ENCODE data around the gene HBE1. TPM values are rescaled to one million over a fixed set of nuclear protein-coding genes. Genes with fewer than 3 reads are reported as not detected.
"Not testable (repeated sequence)": the region's sequence is repeated elsewhere in the genome, so short reads cannot be mapped to it uniquely, and the experiment has no call there.

HBE1 gene
- polyA plus RNA-seq, 1 donor (not counting 4 experiments of a cell fraction or from before 2014, with no cell fraction given): not detected

GRCh38 chr11:5298451-5298850 is 28.7 kb upstream of the HBE1 start:
- Histone ChIP-seq H3K27ac (ENCODE audit: control insufficient read depth, insufficient read depth, low read length) (no peak overlapping the region), H3K9me3 (ENCODE audit: control insufficient read depth, low read depth, low read length) (no peaks in the 10 kb centered on the region), H3K79me2 (ENCODE audit: control insufficient read depth, insufficient read depth, low read length) (no peaks in the 10 kb centered on the region), H3K9me1 (ENCODE audit: control insufficient read depth, extremely low read depth, insufficient read depth, low read length) (no peaks in the 10 kb centered on the region), H2AFZ (ENCODE audit: control insufficient read depth, low read length) (no peak overlapping the region), H3K9ac (ENCODE audit: control insufficient read depth, extremely low read depth, insufficient read depth, low read length) (no peak overlapping the region), H3K27me3 (ENCODE audit: control insufficient read depth, extremely low read depth, insufficient read depth, low read length) (no peaks in the 10 kb centered on the region), H4K20me1 (ENCODE audit: control insufficient read depth, extremely low read depth, insufficient read depth, low read length) (no peaks in the 10 kb centered on the region), H3K36me3 (ENCODE audit: control insufficient read depth in 2 of 2, extremely low read depth in 1 of 2, insufficient read depth in 2 of 2, low read length in 2 of 2) (no peaks in the 10 kb centered on the region), H3K4me1 (ENCODE audit: control insufficient read depth, extremely low read depth, insufficient read depth, low read length) (no peaks in the 10 kb centered on the region), H3K4me2 (ENCODE audit: control insufficient read depth, extremely low read depth, insufficient read depth, low read depth, low read length) (no peak overlapping the region), H3K4me3 (ENCODE audit: control insufficient read depth in 2 of 3, extremely low read depth in 1 of 3, insufficient read depth in 2 of 3, low read depth in 1 of 3, low read length in 3 of 3) (no peak overlapping the region)
- dilution Hi-C loops (cut with MboI; ENCODE audit: extremely low pct_ligation_motif_present, low sequenced_read_pairs): no loop called here
- DNase-seq (ENCODE audit: low read depth, low spot score) (no peak), FAIRE-seq (no peak)
- TF ChIP-seq EZH2 (IDR thresholded peaks at IDR 0.05; ENCODE audit: low read length) (no peak), CTCF (optimal IDR thresholded peaks at IDR 0.05 in 1 of 3, IDR thresholded peaks at IDR 0.05 in 1 of 3, conservative IDR thresholded peaks at IDR 0.05 in 1 of 3; ENCODE audit: extremely low read depth in 1 of 3, insufficient read depth in 2 of 3, low read length in 3 of 3) (no peak)

GRCh38 chr11:5297721-5298323 is 28.1 kb upstream of the HBE1 start:
- no peaks in the 10 kb centered on the region for H4K20me1 ChIP-seq (ENCODE audit: control insufficient read depth, extremely low read depth, insufficient read depth, low read length)
- FAIRE-seq: no peak
- no peak overlapping the region for H2AFZ ChIP-seq (ENCODE audit: control insufficient read depth, low read length)
- dilution Hi-C loops (cut with MboI; ENCODE audit: extremely low pct_ligation_motif_present, low sequenced_read_pairs): no loop called here
- TF ChIP-seq EZH2 (IDR thresholded peaks at IDR 0.05; ENCODE audit: low read length): no peak
- TF ChIP-seq CTCF (optimal IDR thresholded peaks at IDR 0.05 in 1 of 3, IDR thresholded peaks at IDR 0.05 in 1 of 3, conservative IDR thresholded peaks at IDR 0.05 in 1 of 3; ENCODE audit: extremely low read depth in 1 of 3, insufficient read depth in 2 of 3, low read length in 3 of 3): no peak
- H3K4me1 ChIP-seq (ENCODE audit: control insufficient read depth, extremely low read depth, insufficient read depth, low read length): no peaks in the 10 kb centered on the region
- H3K27me3 ChIP-seq (ENCODE audit: control insufficient read depth, extremely low read depth, insufficient read depth, low read length): no peaks in the 10 kb centered on the region
- H3K27ac ChIP-seq (ENCODE audit: control insufficient read depth, insufficient read depth, low read length): no peak overlapping the region
- no peaks in the 10 kb centered on the region for H3K9me1 ChIP-seq (ENCODE audit: control insufficient read depth, extremely low read depth, insufficient read depth, low read length)
- H3K36me3 ChIP-seq (ENCODE audit: control insufficient read depth in 2 of 2, extremely low read depth in 1 of 2, insufficient read depth in 2 of 2, low read length in 2 of 2): no peaks in the 10 kb centered on the region
- no peak for DNase-seq (ENCODE audit: low read depth, low spot score)
- H3K9me3 ChIP-seq (ENCODE audit: control insufficient read depth, low read depth, low read length): no peaks in the 10 kb centered on the region
- no peak overlapping the region for H3K4me2 ChIP-seq (ENCODE audit: control insufficient read depth, extremely low read depth, insufficient read depth, low read depth, low read length)
- H3K9ac ChIP-seq (ENCODE audit: control insufficient read depth, extremely low read depth, insufficient read depth, low read length): no peak overlapping the region
- H3K79me2 ChIP-seq (ENCODE audit: control insufficient read depth, insufficient read depth, low read length): no peaks in the 10 kb centered on the region
- H3K4me3 ChIP-seq (ENCODE audit: control insufficient read depth in 2 of 3, extremely low read depth in 1 of 3, insufficient read depth in 2 of 3, low read depth in 1 of 3, low read length in 3 of 3): no peak overlapping the region

GRCh38 chr11:5294342-5294995 is 24.7 kb upstream of the HBE1 start:
- H3K9me3 ChIP-seq (ENCODE audit: control insufficient read depth, low read depth, low read length); H3K9me1 ChIP-seq (ENCODE audit: control insufficient read depth, extremely low read depth, insufficient read depth, low read length); H3K4me2 ChIP-seq (ENCODE audit: control insufficient read depth, extremely low read depth, insufficient read depth, low read depth, low read length); H4K20me1 ChIP-seq (ENCODE audit: control insufficient read depth, extremely low read depth, insufficient read depth, low read length); H3K4me3 ChIP-seq (ENCODE audit: control insufficient read depth in 2 of 3, extremely low read depth in 1 of 3, insufficient read depth in 2 of 3, low read depth in 1 of 3, low read length in 3 of 3); H2AFZ ChIP-seq (ENCODE audit: control insufficient read depth, low read length); H3K27ac ChIP-seq (ENCODE audit: control insufficient read depth, insufficient read depth, low read length); H3K36me3 ChIP-seq (ENCODE audit: control insufficient read depth in 2 of 2, extremely low read depth in 1 of 2, insufficient read depth in 2 of 2, low read length in 2 of 2); H3K9ac ChIP-seq (ENCODE audit: control insufficient read depth, extremely low read depth, insufficient read depth, low read length); H3K79me2 ChIP-seq (ENCODE audit: control insufficient read depth, insufficient read depth, low read length); dilution Hi-C loops (cut with MboI; ENCODE audit: extremely low pct_ligation_motif_present, low sequenced_read_pairs); H3K27me3 ChIP-seq (ENCODE audit: control insufficient read depth, extremely low read depth, insufficient read depth, low read length); DNase-seq (ENCODE audit: low read depth, low spot score); H3K4me1 ChIP-seq (ENCODE audit: control insufficient read depth, extremely low read depth, insufficient read depth, low read length); FAIRE-seq: not testable (repeated sequence)

All from keratinocyte (primary cell).